ENCODE results near the gene ALKBH8.

GRCh38 chr11:107493117-107493516 is 72.4 kb downstream of the ALKBH8 start:
- TF ChIP-seq CTCF (IDR thresholded peaks at IDR 0.05): no peak
- no peak for TF ChIP-seq POLR2A (IDR thresholded peaks at IDR 0.05)

All from heart left ventricle (tissue), 13 donors.